Adrenal gland (tissue), 12 donors: ENCODE data around the gene TENT4A. TPM values are rescaled to one million over a fixed set of nuclear protein-coding genes. Genes with fewer than 3 reads are reported as not detected.

Source experiments
- DNase-seq, 7 donors: peaks; one replicate each; pipeline ENCODE4 v3.0.0-alpha.2; 2019 to 2020
- H3K27ac ChIP-seq, 5 donors: fragments of 200-600 bp; sonication (generic) in 4 of 5; 1 replicate in 3 of 5; 2 replicates in 2 of 5; pipeline versions ENCODE4 v1.5.1 to v1.8.0; 2016 to 2020; ENCODE audit warnings: mild to moderate bottlenecking in 1 of 5
- H3K27me3 ChIP-seq: fragments of 200-600 bp; 2 replicates; pipeline ENCODE4 v1.8.0; 2021
- H3K36me3 ChIP-seq, 2 donors: fragments of 200-600 bp; replicated peaks in 1 of 2; 1 replicate in 1 of 2; 2 replicates in 1 of 2; pipeline versions ENCODE4 v1.5.1 to v1.8.0; 2018 to 2022
- H3K4me1 ChIP-seq, 2 donors: fragments of 200-600 bp; replicated peaks in 1 of 2; 1 replicate in 1 of 2; 2 replicates in 1 of 2; pipeline versions ENCODE4 v1.5.1 to v1.8.0; 2018 to 2021
- H3K4me3 ChIP-seq, 4 donors: fragments of 200-600 bp; sonication (generic) in 3 of 4; one replicate each; pipeline ENCODE4 v1.5.1; 2016 to 2018
- H3K9me3 ChIP-seq, 3 donors: fragments of 200-600 bp; sonication (generic) in 1 of 3; replicated peaks in 1 of 3; 1 replicate in 2 of 3; 2 replicates in 1 of 3; pipeline versions ENCODE4 v1.5.1 to v1.8.0; 2016 to 2021
- POLR2A ChIP-seq, 2 donors: fragments of 450-650 bp; IDR thresholded peaks; one replicate each; pipeline ENCODE4 v1.6.1; 2017; ENCODE audit warnings: antibody characterized with exemption in 2 of 2, mild to moderate bottlenecking in 2 of 2, moderate library complexity in 1 of 2
- WGBS, 4 donors: extraction: QIAGEN DNeasy Blood & Tissue Kit in 2 of 4; methylation state at CpG; one replicate each; pipeline versions ENCODE4 v1.1.5 to v1.1.7; 2013 to 2017; 5-methylcytosine and 5-hydroxymethylcytosine counted together
- intact Hi-C, 2 donors: fragments of 100-400 bp; cut with DNase I; formaldehyde crosslinking; loops; one replicate each; pipeline versions ENCODE4 v1.14.1 to v1.15.0; 2022 to 2023
- polyA plus RNA-seq, 3 donors: library from polyadenylated mRNA; stranded (reverse); fragments of 200-250 nt in 2 of 3; fragments of 350-450 nt in 1 of 3; fragmentation: Illumina TruSeq in 1 of 3; extraction: RNeasy Lipid Tissue Mini Kit (QIAGEN cat#74804) in 1 of 3; gene quantifications; one replicate each; pipeline ENCODE4 v1.2.3, GENCODE V29; 2013 to 2014
- total RNA-seq, 9 donors: library from RNA; depleted of rRNA in 4 of 9; stranded (reverse); fragments of >200 nt in 4 of 9; fragments of 120-200 nt in 1 of 9; fragmentation: NEBNext Ultra II Directional in 1 of 9; extraction: Animal tissue kit (Norgen Biotek cat#: 25700) in 1 of 9; gene quantifications; one replicate each; pipeline versions ENCODE4 v1.1.0 to v1.2.4, GENCODE V29; 2013 to 2023
- TF ChIP-seq, protein P1 (sequence below), 6 experiments: fragments of 450-650 bp in 4 of 6; fragments of 200-600 bp in 2 of 6; sonication (generic) in 1 of 6; IDR thresholded peaks; 1 replicate in 5 of 6; 2 replicates in 1 of 6; pipeline versions ENCODE4 v1.5.1 to v1.8.0; 2016 to 2021; ENCODE audit warnings: antibody characterized with exemption in 6 of 6, mild to moderate bottlenecking in 2 of 6, moderate library complexity in 1 of 6
- donor health status: healthy with polysubstance abuse.
- donor health status: Bipolar disorder and iron deficiency.
- donor health status: DM: yes; HTN: yes; CAD: no.
- donor health status: DM: no; HTN: no; CAD: no.
- donor health status: DM: no; HTN: no; CAD: no.
- donor health status: DM: yes; HTN: yes; CAD: no.

Gene TENT4A
- total and polyA plus RNA-seq, 12 donors, result 9.1 to 24.4 (median 14.4) TPM

GRCh38 chr5:6774721-6775204, 61.5 kb downstream of the TENT4A start:
- no peaks in the 10 kb centered on the region for H3K27me3 ChIP-seq

DNA sequence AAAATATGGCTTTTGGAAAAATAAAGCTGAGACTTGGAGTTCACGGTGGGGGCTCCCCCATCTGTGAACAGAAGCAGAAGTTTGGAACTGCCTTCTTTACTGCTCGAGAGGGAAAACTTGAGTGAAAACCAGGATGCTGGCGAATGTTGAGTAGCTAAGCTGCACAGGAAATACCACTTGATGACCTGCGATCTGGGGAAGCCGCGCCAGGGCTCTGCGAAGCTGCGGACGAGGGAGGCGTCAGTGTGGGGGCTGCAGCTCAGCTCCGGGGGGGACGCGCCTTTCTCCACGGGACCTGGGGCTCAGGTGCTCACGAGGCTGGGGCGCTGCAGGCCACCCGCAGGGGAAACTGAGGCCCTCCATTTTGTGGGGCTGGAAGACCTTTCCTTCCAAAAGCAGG, 62.3 kb downstream of the TENT4A start:
- intact Hi-C loops, result no loop called here
- TF ChIP-seq, protein P1, sequence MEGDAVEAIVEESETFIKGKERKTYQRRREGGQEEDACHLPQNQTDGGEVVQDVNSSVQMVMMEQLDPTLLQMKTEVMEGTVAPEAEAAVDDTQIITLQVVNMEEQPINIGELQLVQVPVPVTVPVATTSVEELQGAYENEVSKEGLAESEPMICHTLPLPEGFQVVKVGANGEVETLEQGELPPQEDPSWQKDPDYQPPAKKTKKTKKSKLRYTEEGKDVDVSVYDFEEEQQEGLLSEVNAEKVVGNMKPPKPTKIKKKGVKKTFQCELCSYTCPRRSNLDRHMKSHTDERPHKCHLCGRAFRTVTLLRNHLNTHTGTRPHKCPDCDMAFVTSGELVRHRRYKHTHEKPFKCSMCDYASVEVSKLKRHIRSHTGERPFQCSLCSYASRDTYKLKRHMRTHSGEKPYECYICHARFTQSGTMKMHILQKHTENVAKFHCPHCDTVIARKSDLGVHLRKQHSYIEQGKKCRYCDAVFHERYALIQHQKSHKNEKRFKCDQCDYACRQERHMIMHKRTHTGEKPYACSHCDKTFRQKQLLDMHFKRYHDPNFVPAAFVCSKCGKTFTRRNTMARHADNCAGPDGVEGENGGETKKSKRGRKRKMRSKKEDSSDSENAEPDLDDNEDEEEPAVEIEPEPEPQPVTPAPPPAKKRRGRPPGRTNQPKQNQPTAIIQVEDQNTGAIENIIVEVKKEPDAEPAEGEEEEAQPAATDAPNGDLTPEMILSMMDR (IDR thresholded peaks at IDR 0.05), result no peak
- TF ChIP-seq POLR2A (IDR thresholded peaks at IDR 0.05), result no peak
- 53 to 78% (median 63%) methylated on average over 10 to 17 of the region's 17 CpGs for WGBS, 4 donors
- no peak overlapping the region for H3K27ac ChIP-seq
- H3K4me1 ChIP-seq, result no peaks in the 10 kb centered on the region
- H3K9me3 ChIP-seq, result no peaks in the 10 kb centered on the region
- H3K27me3 ChIP-seq, result no peaks in the 10 kb centered on the region
- H3K36me3 ChIP-seq, result no peaks in the 10 kb centered on the region
- no peak overlapping the region for H3K4me3 ChIP-seq
- DNase-seq, result no peak

More at GRCh38 chr5:6774721-6775204, 61.5 kb downstream of the TENT4A start:
- no peaks in the 10 kb centered on the region for H3K36me3 ChIP-seq
- no peak overlapping the region for H3K27ac ChIP-seq
- no peak overlapping the region for H3K4me3 ChIP-seq
- H3K9me3 ChIP-seq, result no peaks in the 10 kb centered on the region
- H3K4me1 ChIP-seq, result no peaks in the 10 kb centered on the region
- TF ChIP-seq POLR2A (IDR thresholded peaks at IDR 0.05), result no peak
- TF ChIP-seq, protein P1 (IDR thresholded peaks at IDR 0.05), result no peak
- DNase-seq, result peak in 1 of 7 donors; percentile 28
- WGBS, 4 donors, result 55 to 68% (median 66%) methylated on average over 9 to 15 of the region's 15 CpGs
- intact Hi-C loops, result no loop called here

DNA sequence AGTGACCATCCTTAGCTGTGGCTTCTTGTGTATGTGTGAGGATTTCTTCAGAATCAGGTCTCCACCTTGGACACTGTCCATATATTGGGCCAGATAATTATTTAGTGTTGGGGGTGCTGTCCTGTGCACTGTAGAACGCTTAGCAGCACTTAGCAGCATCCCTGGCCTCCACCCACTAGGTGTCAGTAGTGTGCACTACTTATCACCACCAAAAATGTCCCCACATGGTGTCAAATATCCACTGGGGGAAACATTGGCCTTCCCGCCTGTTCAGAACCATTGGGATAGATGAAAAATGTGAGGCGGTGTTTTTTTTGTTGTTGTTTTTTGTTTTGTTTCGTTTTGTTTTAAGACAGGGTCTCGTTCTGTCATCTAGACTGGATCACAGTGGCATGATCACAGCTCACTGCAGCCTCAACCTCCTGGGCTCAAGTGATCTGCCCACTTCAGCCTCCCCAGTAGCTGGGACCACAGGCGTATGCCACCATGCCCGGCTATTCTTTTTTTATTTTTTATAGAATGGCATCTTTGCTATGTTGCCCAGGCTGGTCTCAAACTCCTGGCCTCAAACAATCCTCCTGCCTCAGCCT, 67.7 kb downstream of the TENT4A start:
- intact Hi-C loops, result no loop called here
- H3K36me3 ChIP-seq, result no peaks in the 10 kb centered on the region
- H3K27ac ChIP-seq, result no peak overlapping the region
- peak in 1 of 7 donors; percentile 41 for DNase-seq
- 81 to 96% (median 92%) methylated on average over 7 of the region's 7 CpGs for WGBS, 4 donors
- no peak overlapping the region for H3K4me3 ChIP-seq
- H3K27me3 ChIP-seq, result no peaks in the 10 kb centered on the region
- H3K9me3 ChIP-seq, result no peaks in the 10 kb centered on the region
- no peaks in the 10 kb centered on the region for H3K4me1 ChIP-seq
- TF ChIP-seq POLR2A (IDR thresholded peaks at IDR 0.05), result no peak
- TF ChIP-seq, protein P1 (IDR thresholded peaks at IDR 0.05), result peak in 4 of 6 experiments; percentile 26 to 43 (median 34)

GRCh38 chr5:6781716-6782115, 68.5 kb downstream of the TENT4A start:
- Histone ChIP-seq H3K36me3 (no peaks in the 10 kb centered on the region), H3K4me1 (peaks cover 0 to 2% of the 10 kb centered on the region in 2 donors), H3K27me3 (no peaks in the 10 kb centered on the region), H3K4me3 (no peak overlapping the region), H3K9me3 (no peaks in the 10 kb centered on the region), H3K27ac (no peak overlapping the region)
- TF ChIP-seq, protein P1 (IDR thresholded peaks at IDR 0.05), result no peak
- no peak for TF ChIP-seq POLR2A (IDR thresholded peaks at IDR 0.05)
- WGBS, 4 donors, result 71 to 87% (median 82%) methylated on average over 3 of the region's 3 CpGs
- intact Hi-C loops, result no loop called here
- no peak for DNase-seq
